Neural progenitor cell (in vitro differentiated cells): Measurements from ENCODE around the gene CBLB. TPM values are rescaled to one million over a fixed set of nuclear protein-coding genes. Genes with fewer than 3 reads are reported as not detected.

Experiments used
- DNase-seq: peaks from one replicate; pipeline ENCODE4 v3.0.0-alpha.2; 2016; ENCODE audit warnings: low spot score
- H2AFZ ChIP-seq: fragments of 200-600 bp; sonication (generic); replicated peaks from 2 replicates; pipeline ENCODE4 v1.6.1; 2016; ENCODE audit warnings: antibody characterized with exemption
- H3F3A ChIP-seq: fragments of 200-600 bp; sonication (generic); 2 replicates; pipeline ENCODE4 v1.6.1; 2016; ENCODE audit warnings: antibody characterized with exemption, low read depth
- H3K27ac ChIP-seq: fragments of 200-600 bp; sonication (generic); 2 replicates; pipeline ENCODE4 v1.5.1; 2016; ENCODE audit warnings: mild to moderate bottlenecking
- H3K27me3 ChIP-seq: fragments of 200-600 bp; sonication (generic); 2 replicates; pipeline ENCODE4 v1.6.1; 2016; ENCODE audit warnings: mild to moderate bottlenecking, moderate library complexity
- H3K36me3 ChIP-seq: fragments of 200-600 bp; sonication (generic); 2 replicates; pipeline ENCODE4 v1.5.1; 2016
- H3K4me1 ChIP-seq: fragments of 200-600 bp; sonication (generic); 2 replicates; pipeline ENCODE4 v1.6.1; 2016; ENCODE audit warnings: mixed run types
- H3K4me2 ChIP-seq: fragments of 200-600 bp; sonication (generic); 2 replicates; pipeline ENCODE4 v1.6.1; 2016
- H3K4me3 ChIP-seq: fragments of 200-600 bp; sonication (generic); 2 replicates; pipeline ENCODE4 v1.5.1; 2016
- H3K79me2 ChIP-seq: fragments of 200-600 bp; sonication (generic); 2 replicates; pipeline ENCODE4 v1.6.1; 2016; ENCODE audit warnings: low read depth
- H3K9ac ChIP-seq: fragments of 200-600 bp; sonication (generic); 2 replicates; pipeline ENCODE4 v1.6.1; 2016
- H3K9me3 ChIP-seq: fragments of 200-600 bp; sonication (generic); 2 replicates; pipeline ENCODE4 v1.5.1; 2016; ENCODE audit warnings: low read depth
- H4K20me1 ChIP-seq: fragments of 200-600 bp; sonication (generic); 2 replicates; pipeline ENCODE4 v1.6.1; 2016; ENCODE audit warnings: low read depth
- H3K27ac Mint-ChIP-seq: 3 replicates; pipeline ENCODE4 v1.8.0; 2021; ENCODE audit warnings: mixed read lengths
- H3K27me3 Mint-ChIP-seq: 2 replicates; pipeline ENCODE4 v1.8.0; 2022; ENCODE audit warnings: low read depth, mild to moderate bottlenecking, inconsistent platforms, moderate library complexity, mixed read lengths; ENCODE audit not compliant: insufficient read depth
- H3K36me3 Mint-ChIP-seq: 3 replicates; pipeline ENCODE4 v1.8.0; 2021; ENCODE audit warnings: mixed read lengths
- H3K4me1 Mint-ChIP-seq: 3 replicates; pipeline ENCODE4 v1.8.0; 2021; ENCODE audit warnings: mixed read lengths
- H3K4me3 Mint-ChIP-seq: 3 replicates; pipeline ENCODE4 v1.8.0; 2021; ENCODE audit warnings: mild to moderate bottlenecking, moderate library complexity, mixed read lengths
- H3K9me3 Mint-ChIP-seq: 3 replicates; pipeline ENCODE4 v1.8.0; 2020; ENCODE audit warnings: mixed read lengths
- CTCF ChIP-seq: fragments of 200-600 bp; sonication (generic); IDR thresholded peaks from 2 replicates; pipeline ENCODE4 v1.5.1; 2017; ENCODE audit warnings: antibody characterized with exemption, mild to moderate bottlenecking
- EZH2 ChIP-seq: fragments of 200-600 bp; sonication (generic); IDR thresholded peaks from 2 replicates; pipeline ENCODE4 v1.6.1; 2017; ENCODE audit warnings: antibody characterized with exemption, mild to moderate bottlenecking, moderate library complexity
- EZH2phosphoT487 ChIP-seq: fragments of 200-600 bp; sonication (generic); IDR thresholded peaks from 2 replicates; pipeline ENCODE4 v1.6.1; 2017; ENCODE audit warnings: antibody characterized with exemption
- total RNA-seq: library from RNA; depleted of rRNA; stranded (reverse); fragments of >200 nt; gene quantifications from 2 replicates; pipeline ENCODE4 v1.2.3, GENCODE V29; 2015; ENCODE audit warnings: low replicate concordance

The CBLB gene
- total RNA-seq, 1 donor from 2014 or later, result 105 TPM

- Mint-ChIP-seq H3K4me1 (no peaks in the 10 kb centered on the region), H3K27me3 (peaks cover 3% of the 10 kb centered on the region), H3K27ac (no peak overlapping the region), H3K4me3 (no peak overlapping the region), H3K36me3 (no peaks in the 10 kb centered on the region), H3K9me3 (no peaks in the 10 kb centered on the region)
- Histone ChIP-seq H3K4me2 (no peak overlapping the region), H3K9me3 (no peaks in the 10 kb centered on the region), H4K20me1 (no peaks in the 10 kb centered on the region), H3K4me3 (no peak overlapping the region), H3K79me2 (no peaks in the 10 kb centered on the region), H3K4me1 (no peaks in the 10 kb centered on the region), H3K36me3 (no peaks in the 10 kb centered on the region), H2AFZ (no peak overlapping the region), H3K27me3 (no peaks in the 10 kb centered on the region), H3K27ac (no peak overlapping the region), H3K9ac (no peak overlapping the region), H3F3A (no peaks in the 10 kb centered on the region)
- DNase-seq, result no peak
- no peak for TF ChIP-seq CTCF
- no peak for TF ChIP-seq EZH2
Measured at GRCh38 chr3:105878061-105878460, 9.2 kb upstream of the CBLB start.

GRCh38 chr3:105877336-105877910, 8.6 kb upstream of the CBLB start:
- no peak overlapping the region for H3K4me2 ChIP-seq
- H3K4me3 ChIP-seq, result no peak overlapping the region
- no peaks in the 10 kb centered on the region for H3K79me2 ChIP-seq
- H3K4me1 ChIP-seq, result no peaks in the 10 kb centered on the region
- H3K27ac ChIP-seq, result no peak overlapping the region
- H3K27me3 ChIP-seq, result no peaks in the 10 kb centered on the region
- no peaks in the 10 kb centered on the region for H3K9me3 ChIP-seq
- no peak overlapping the region for H2AFZ ChIP-seq
- no peaks in the 10 kb centered on the region for H3K27me3 Mint-ChIP-seq
- no peaks in the 10 kb centered on the region for H3F3A ChIP-seq
- no peak overlapping the region for H3K4me3 Mint-ChIP-seq
- no peak for DNase-seq
- no peaks in the 10 kb centered on the region for H3K4me1 Mint-ChIP-seq
- no peaks in the 10 kb centered on the region for H4K20me1 ChIP-seq
- TF ChIP-seq EZH2phosphoT487, result no peak
- no peak for TF ChIP-seq EZH2
- TF ChIP-seq CTCF, result no peak
- no peaks in the 10 kb centered on the region for H3K36me3 Mint-ChIP-seq
- no peaks in the 10 kb centered on the region for H3K36me3 ChIP-seq
- H3K9ac ChIP-seq, result no peak overlapping the region
- no peaks in the 10 kb centered on the region for H3K9me3 Mint-ChIP-seq
- no peak overlapping the region for H3K27ac Mint-ChIP-seq

- Mint-ChIP-seq H3K27ac (no peak overlapping the region), H3K4me1 (no peaks in the 10 kb centered on the region), H3K9me3 (no peaks in the 10 kb centered on the region), H3K4me3 (no peak overlapping the region), H3K36me3 (no peaks in the 10 kb centered on the region), H3K27me3 (no peaks in the 10 kb centered on the region)
- Histone ChIP-seq H3K4me2 (no peak overlapping the region), H3K27ac (no peak overlapping the region), H3K4me3 (no peak overlapping the region), H3K36me3 (no peaks in the 10 kb centered on the region), H3K27me3 (no peaks in the 10 kb centered on the region), H3K79me2 (no peaks in the 10 kb centered on the region), H3K9ac (no peak overlapping the region), H2AFZ (no peak overlapping the region), H3K4me1 (no peaks in the 10 kb centered on the region), H4K20me1 (no peaks in the 10 kb centered on the region), H3F3A (no peaks in the 10 kb centered on the region), H3K9me3 (no peaks in the 10 kb centered on the region)
- TF ChIP-seq EZH2phosphoT487, result no peak
- TF ChIP-seq EZH2, result no peak
- TF ChIP-seq CTCF, result no peak
- no peak for DNase-seq
Measured at GRCh38 chr3:105876780-105877327, 8.0 kb upstream of the CBLB start.
